KMS-11 (cell line): ENCODE measurements around the gene ZNF823.

Experiments used
- H2AFZ ChIP-seq: fragments of 200-600 bp; sonication (generic); 2 replicates; pipeline ENCODE4 v1.6.1; 2016; ENCODE audit warnings: antibody characterized with exemption, mixed run types, low read depth
- H3K27ac ChIP-seq: fragments of 200-600 bp; sonication (generic); 2 replicates; pipeline ENCODE4 v1.6.1; 2016; ENCODE audit warnings: mild to moderate bottlenecking, mixed run types
- H3K27me3 ChIP-seq: fragments of 200-600 bp; sonication (generic); 2 replicates; pipeline ENCODE4 v1.6.1; 2017; ENCODE audit warnings: mild to moderate bottlenecking, low read depth, mixed run types, moderate library complexity; ENCODE audit not compliant: insufficient read depth
- H3K36me3 ChIP-seq: fragments of 200-600 bp; sonication (generic); 2 replicates; pipeline ENCODE4 v1.6.1; 2017; ENCODE audit warnings: mild to moderate bottlenecking, mixed run types; ENCODE audit not compliant: insufficient read depth
- H3K4me1 ChIP-seq: fragments of 200-600 bp; sonication (generic); 2 replicates; pipeline ENCODE4 v1.6.1; 2016; ENCODE audit warnings: mild to moderate bottlenecking, low read depth, mixed run types; ENCODE audit not compliant: poor library complexity, severe bottlenecking
- H3K4me2 ChIP-seq: fragments of 200-600 bp; sonication (generic); 2 replicates; pipeline ENCODE4 v1.7.0; 2016; ENCODE audit warnings: mild to moderate bottlenecking, mixed run types
- H3K4me3 ChIP-seq: fragments of 200-600 bp; sonication (generic); IDR thresholded peaks from 2 replicates; pipeline ENCODE4 v1.6.1; 2017; ENCODE audit warnings: low read depth, low read length, mixed read lengths; ENCODE audit not compliant: insufficient read depth
- H3K79me2 ChIP-seq: fragments of 200-600 bp; sonication (generic); 2 replicates; pipeline ENCODE4 v1.6.1; 2016; ENCODE audit warnings: low read depth, mixed run types; ENCODE audit not compliant: insufficient read depth
- H3K9ac ChIP-seq: fragments of 200-600 bp; sonication (generic); 2 replicates; pipeline ENCODE4 v1.6.1; 2016; ENCODE audit warnings: mild to moderate bottlenecking, mixed run types
- H4K20me1 ChIP-seq: fragments of 200-600 bp; sonication (generic); 2 replicates; pipeline ENCODE4 v1.6.1; 2016; ENCODE audit warnings: mild to moderate bottlenecking, mixed run types; ENCODE audit not compliant: insufficient read depth
- TF ChIP-seq, protein P1 (sequence below): fragments of 200-600 bp; sonication (generic); conservative IDR thresholded peaks from 2 replicates; pipeline ENCODE4 v1.6.1; 2017; ENCODE audit warnings: low read depth, mild to moderate bottlenecking, antibody characterized with exemption, low read length, moderate library complexity, mixed read lengths

Gene ZNF823

DNA sequence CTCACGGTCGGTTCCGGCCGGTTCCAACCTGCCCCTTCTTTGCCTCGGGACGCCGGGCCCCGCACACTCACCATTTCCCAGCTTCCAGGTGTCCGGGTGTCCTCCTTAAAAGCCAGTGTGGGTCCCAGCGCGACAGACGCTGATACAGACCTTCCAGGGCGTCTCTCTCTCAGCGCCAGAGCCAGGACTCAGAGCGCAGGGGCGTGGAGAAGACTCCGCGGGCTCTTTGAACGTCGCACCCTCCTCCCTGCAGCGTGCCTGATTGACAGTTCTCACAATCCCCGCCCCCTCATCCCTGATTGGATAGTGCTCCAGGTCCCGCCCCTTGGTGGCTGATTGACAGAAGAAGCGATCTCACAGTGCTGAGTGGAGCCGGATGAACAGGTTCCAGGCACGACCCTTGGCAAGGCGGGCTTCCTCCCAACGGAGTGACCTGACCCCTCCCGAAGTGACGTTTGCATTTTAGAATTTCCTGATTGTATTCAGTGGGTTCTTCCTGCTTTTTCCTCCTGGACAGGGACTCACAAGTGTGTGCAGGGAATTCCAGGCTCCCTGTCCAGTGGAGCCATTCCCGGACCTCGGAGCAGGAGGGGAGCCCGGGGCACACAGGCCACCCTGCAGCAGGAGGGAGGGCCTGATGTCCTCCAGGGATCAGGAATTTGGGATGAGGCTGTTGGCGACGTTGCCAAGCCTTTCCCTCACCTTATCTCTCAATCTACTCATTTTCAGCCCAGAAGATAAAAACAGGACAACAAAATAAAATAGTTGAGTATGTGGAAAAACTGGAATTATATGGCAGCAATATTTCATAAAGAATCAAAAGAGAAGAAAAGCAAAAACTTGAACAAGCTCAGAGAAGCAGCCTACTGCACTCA lies at the start of gene ZNF823:
Gene ZNF823 (minus strand): TSS at position 201 of the 875 bp plus-strand sequence. CDS start 127 bp downstream, at position 74.
- H4K20me1 ChIP-seq: no peaks in the 10 kb centered on the region
- H3K4me2 ChIP-seq: peak within 1 kb of the TSS; percentile 37
- peak within 1 kb of the TSS; percentile 45; the same call in 1 of the 2 replicates for H3K9ac ChIP-seq
- TF ChIP-seq, protein P1, sequence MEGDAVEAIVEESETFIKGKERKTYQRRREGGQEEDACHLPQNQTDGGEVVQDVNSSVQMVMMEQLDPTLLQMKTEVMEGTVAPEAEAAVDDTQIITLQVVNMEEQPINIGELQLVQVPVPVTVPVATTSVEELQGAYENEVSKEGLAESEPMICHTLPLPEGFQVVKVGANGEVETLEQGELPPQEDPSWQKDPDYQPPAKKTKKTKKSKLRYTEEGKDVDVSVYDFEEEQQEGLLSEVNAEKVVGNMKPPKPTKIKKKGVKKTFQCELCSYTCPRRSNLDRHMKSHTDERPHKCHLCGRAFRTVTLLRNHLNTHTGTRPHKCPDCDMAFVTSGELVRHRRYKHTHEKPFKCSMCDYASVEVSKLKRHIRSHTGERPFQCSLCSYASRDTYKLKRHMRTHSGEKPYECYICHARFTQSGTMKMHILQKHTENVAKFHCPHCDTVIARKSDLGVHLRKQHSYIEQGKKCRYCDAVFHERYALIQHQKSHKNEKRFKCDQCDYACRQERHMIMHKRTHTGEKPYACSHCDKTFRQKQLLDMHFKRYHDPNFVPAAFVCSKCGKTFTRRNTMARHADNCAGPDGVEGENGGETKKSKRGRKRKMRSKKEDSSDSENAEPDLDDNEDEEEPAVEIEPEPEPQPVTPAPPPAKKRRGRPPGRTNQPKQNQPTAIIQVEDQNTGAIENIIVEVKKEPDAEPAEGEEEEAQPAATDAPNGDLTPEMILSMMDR: no peak
- H3K36me3 ChIP-seq: no peaks in the 10 kb centered on the region
- H3K27me3 ChIP-seq: no peaks in the 10 kb centered on the region
- no peak within 1 kb of the TSS for H3K27ac ChIP-seq
- H2AFZ ChIP-seq: peak within 1 kb of the TSS; percentile 95
- H3K79me2 ChIP-seq: no peaks in the 10 kb centered on the region
- H3K4me1 ChIP-seq: no peaks in the 10 kb centered on the region
- no peak within 1 kb of the TSS for H3K4me3 ChIP-seq

DNA sequence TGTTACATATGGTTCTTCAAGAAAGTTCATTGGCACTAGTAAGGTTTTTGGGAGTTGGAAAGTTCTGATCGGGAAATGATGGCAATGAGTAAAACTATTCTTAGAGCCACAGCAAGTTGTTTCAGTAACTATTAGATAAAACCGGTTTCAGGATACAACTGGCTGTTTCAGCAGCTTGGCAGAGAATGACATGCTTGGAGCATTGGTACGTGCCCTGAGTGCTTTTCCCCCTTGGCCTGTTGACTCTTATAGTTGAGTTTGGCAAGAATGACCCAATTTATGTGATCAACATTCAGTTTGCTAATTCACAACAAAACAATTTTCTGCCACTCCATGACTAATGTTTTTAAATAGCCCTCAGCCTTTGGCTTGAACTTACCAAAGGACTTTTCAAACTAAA lies 48.8 kb upstream of the ZNF823 start:
- Histone ChIP-seq H3K36me3 (no peaks in the 10 kb centered on the region), H3K27ac (no peak overlapping the region), H3K4me2 (no peak overlapping the region), H2AFZ (no peak overlapping the region), H3K79me2 (no peaks in the 10 kb centered on the region), H4K20me1 (no peaks in the 10 kb centered on the region), H3K4me3 (no peak overlapping the region), H3K27me3 (no peaks in the 10 kb centered on the region), H3K9ac (no peak overlapping the region), H3K4me1 (no peaks in the 10 kb centered on the region)
- TF ChIP-seq, protein P1: no peak

DNA sequence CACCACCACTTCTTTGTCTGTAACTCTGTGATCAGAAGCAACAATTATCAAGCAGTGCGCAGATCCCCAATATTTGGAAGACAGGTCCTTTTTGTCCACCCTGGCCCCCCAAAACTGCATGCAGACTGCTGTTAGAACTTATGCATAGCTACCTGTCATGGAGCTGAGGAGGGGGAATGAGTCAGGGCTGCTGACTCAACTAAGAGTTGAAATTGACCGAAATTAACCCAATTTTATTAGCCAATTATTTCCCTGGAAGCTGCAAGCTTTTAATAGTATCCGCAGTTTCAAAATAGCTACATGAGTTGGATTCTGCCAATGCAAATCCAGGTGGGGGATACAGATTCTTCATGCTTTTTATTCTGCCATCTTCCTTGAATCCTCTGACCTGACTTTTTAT lies 45.6 kb upstream of the ZNF823 start:
- H3K36me3 ChIP-seq: no peaks in the 10 kb centered on the region; the same call in 1 of the 2 replicates

DNA sequence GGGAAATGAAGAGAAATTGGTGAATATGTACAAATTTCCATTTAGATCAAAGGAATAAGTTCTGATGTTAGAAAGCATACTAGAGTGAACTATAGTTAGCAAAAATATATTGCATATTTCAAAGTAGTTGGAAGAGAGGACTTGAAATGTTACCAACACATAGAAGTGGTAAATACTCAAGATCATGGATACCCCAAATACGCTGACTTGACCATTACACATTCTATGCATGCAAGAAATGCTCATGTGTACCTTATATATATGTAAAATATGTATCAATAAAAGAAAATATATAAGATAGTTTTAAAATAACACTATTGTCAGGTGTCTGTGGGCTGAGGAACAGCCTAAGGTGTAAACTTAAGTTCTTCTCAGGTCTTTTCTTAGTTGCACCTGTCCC lies 45.0 kb upstream of the ZNF823 start:
- no peak overlapping the region for H3K4me2 ChIP-seq
- no peaks in the 10 kb centered on the region for H3K27me3 ChIP-seq
- no peaks in the 10 kb centered on the region; the same call in 1 of the 2 replicates for H3K36me3 ChIP-seq
- H3K79me2 ChIP-seq: no peaks in the 10 kb centered on the region
- no peak overlapping the region for H3K9ac ChIP-seq
- no peaks in the 10 kb centered on the region for H3K4me1 ChIP-seq
- no peaks in the 10 kb centered on the region for H4K20me1 ChIP-seq
- TF ChIP-seq, protein P1: no peak
- H2AFZ ChIP-seq: no peak overlapping the region
- H3K27ac ChIP-seq: no peak overlapping the region
- H3K4me3 ChIP-seq: no peak overlapping the region

More for the DNA sequence above, 45.6 kb upstream of the ZNF823 start:
- no peaks in the 10 kb centered on the region for H3K27me3 ChIP-seq
- H4K20me1 ChIP-seq: no peaks in the 10 kb centered on the region
- no peak overlapping the region for H3K27ac ChIP-seq
- H3K9ac ChIP-seq: no peak overlapping the region
- no peaks in the 10 kb centered on the region for H3K79me2 ChIP-seq
- no peak overlapping the region for H3K4me2 ChIP-seq
- TF ChIP-seq, protein P1: no peak
- H2AFZ ChIP-seq: no peak overlapping the region
- no peak overlapping the region for H3K4me3 ChIP-seq
- no peaks in the 10 kb centered on the region for H3K4me1 ChIP-seq
